Right lobe of liver (tissue), 6 donors: Measurements from ENCODE around the gene CCDC138. TPM values are rescaled to one million over a fixed set of nuclear protein-coding genes. Genes with fewer than 3 reads are reported as not detected.

Experiments
- ATAC-seq, 4 donors: fragments of 200-7000 bp; cut with Tn5 transposase; one replicate each; pipeline ENCODE4 v1.9.1; 2020; ENCODE audit warnings: mild to moderate bottlenecking in 4 of 4, moderate library complexity in 4 of 4
- DNase-seq, 3 donors: peaks; one replicate each; pipeline ENCODE4 v3.0.0-alpha.2; 2020
- H3K27ac ChIP-seq, 3 donors: fragments of 200-600 bp; one replicate each; pipeline ENCODE4 v1.8.0; 2022
- H3K27me3 ChIP-seq, 2 donors: fragments of 200-600 bp; one replicate each; pipeline ENCODE4 v1.8.0; 2022
- H3K36me3 ChIP-seq, 4 donors: fragments of 200-600 bp; sonication (generic) in 1 of 4; one replicate each; pipeline versions ENCODE4 v1.5.1 to v1.8.0; 2017 to 2022; ENCODE audit warnings: control low read depth in 1 of 4
- H3K4me1 ChIP-seq, 4 donors: fragments of 200-600 bp; sonication (generic) in 1 of 4; one replicate each; pipeline versions ENCODE4 v1.5.1 to v1.8.0; 2017 to 2022; ENCODE audit warnings: control low read depth in 1 of 4
- H3K4me3 ChIP-seq, 3 donors: fragments of 200-600 bp; one replicate each; pipeline ENCODE4 v1.8.0; 2022
- H3K9me3 ChIP-seq, 4 donors: fragments of 200-600 bp; sonication (generic) in 1 of 4; one replicate each; pipeline versions ENCODE4 v1.5.1 to v1.8.0; 2017 to 2022; ENCODE audit warnings: control low read depth in 1 of 4
- POLR2A ChIP-seq: fragments of 450-650 bp; IDR thresholded peaks from one replicate; pipeline ENCODE4 v1.6.1; 2017; ENCODE audit warnings: antibody characterized with exemption, mild to moderate bottlenecking
- WGBS: methylation state at CpG from one replicate; pipeline ENCODE4 v1.1.6; 2018; ENCODE audit warnings: low coverage, low lambda C conversion rate; ENCODE audit not compliant: insufficient coverage; ENCODE audit errors: missing lambda C conversion rate; 5-methylcytosine and 5-hydroxymethylcytosine counted together
- intact Hi-C, 2 donors: fragments of 100-400 bp; cut with DNase I; formaldehyde crosslinking; loops; one replicate each; pipeline versions ENCODE4 v1.11.2 to v1.14.1; 2022
- total RNA-seq, 6 experiments: library from RNA; depleted of rRNA in 2 of 6; stranded (reverse); fragments of >200 nt in 2 of 6; fragmentation: NEBNext Ultra II Directional in 3 of 6; extraction: Animal tissue kit (Norgen Biotek cat#: 25700) in 3 of 6; gene quantifications; one replicate each; pipeline versions ENCODE4 v1.1.0 to v1.2.4, GENCODE V29; 2016 to 2023
- TF ChIP-seq, protein P1 (sequence below), 4 donors: fragments of 200-600 bp in 3 of 4; fragments of 450-650 bp in 1 of 4; IDR thresholded peaks; one replicate each; pipeline versions ENCODE4 v1.5.1 to v1.8.0; 2016 to 2022; ENCODE audit warnings: antibody characterized with exemption in 4 of 4, mild to moderate bottlenecking in 2 of 4
- donor health status: DM: no; HTN: yes; CAD: no.
- donor health status: DM: no; HTN: no; CAD: no.
- donor health status: DM: no; HTN: no; CAD: no.
- donor health status: DM: no; HTN: yes; CAD: no.
- donor health status: DM: no; HTN: yes; CAD: no.

CCDC138 gene
- total RNA-seq, 6 experiments from 2014 or later: 1.3 to 3.3 (median 2.4) TPM

DNA sequence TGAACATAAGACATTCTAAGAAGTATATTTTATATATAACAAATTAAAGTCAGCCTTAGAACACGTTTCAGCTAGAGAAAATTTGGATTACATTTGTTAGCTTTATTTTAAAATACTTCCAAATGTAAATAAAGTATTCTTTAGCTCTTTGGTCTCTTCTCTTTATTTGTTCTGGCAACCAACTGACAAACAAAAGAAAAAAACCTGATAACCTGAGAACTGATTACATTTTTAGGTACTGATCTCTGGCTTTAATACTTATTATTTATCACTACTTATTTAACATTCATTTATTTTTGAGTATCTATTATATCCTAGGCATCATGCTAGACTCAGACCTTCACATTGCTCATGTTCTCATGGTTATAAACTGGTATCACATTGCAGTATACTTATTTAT lies 18.5 kb downstream of the CCDC138 start:
- Histone ChIP-seq H3K4me3 (no peak overlapping the region), H3K4me1 (peaks cover 0 to 11% (median 3%) of the 10 kb centered on the region in 4 donors), H3K27me3 (no peaks in the 10 kb centered on the region), H3K27ac (no peak overlapping the region), H3K9me3 (peaks cover 0 to 6% (median under 1%) of the 10 kb centered on the region in 4 donors), H3K36me3 (no peaks in the 10 kb centered on the region)
- intact Hi-C loops: no loop called here
- ATAC-seq: peak in 2 of 4 donors; percentile 33 to 62
- 35% methylated on average over 1 of the region's 1 CpG for WGBS
- no peak for TF ChIP-seq POLR2A
- no peak for DNase-seq

DNA sequence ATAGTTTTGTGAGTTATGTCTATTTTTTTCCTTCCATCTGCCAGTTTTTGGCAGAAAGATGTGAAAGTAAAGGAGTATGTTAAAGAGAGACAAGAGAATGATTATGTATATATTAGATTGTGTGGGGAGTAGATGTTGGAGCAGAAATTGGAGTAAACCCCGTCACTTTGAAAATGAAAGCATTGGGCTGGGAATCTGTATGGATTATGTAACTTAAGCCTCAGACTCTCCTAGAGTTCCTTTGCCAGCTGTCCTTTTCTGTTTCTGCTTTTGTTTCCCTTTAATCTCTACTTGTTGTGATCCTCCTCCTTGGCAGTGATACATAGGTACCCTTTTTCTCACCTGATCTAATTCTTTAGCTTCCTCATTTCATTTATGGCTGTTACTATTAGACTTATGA lies 19.2 kb downstream of the CCDC138 start:
- peak; percentile 31 to 76 (median 69) for ATAC-seq
- Histone ChIP-seq H3K4me3 (peak overlapping the region in 2 of 3 donors; percentile 5 to 18), H3K4me1 (peaks cover 0 to 11% (median 3%) of the 10 kb centered on the region in 4 donors), H3K27ac (peak overlapping the region in 2 of 3 donors; percentile 1 to 19), H3K27me3 (no peaks in the 10 kb centered on the region), H3K9me3 (peaks cover 0 to 8% (median 4%) of the 10 kb centered on the region in 4 donors), H3K36me3 (no peaks in the 10 kb centered on the region)
- intact Hi-C loops: no loop called here
- 28% methylated on average over 1 of the region's 1 CpG for WGBS
- DNase-seq: no peak
- TF ChIP-seq POLR2A: no peak
- TF ChIP-seq, protein P1, sequence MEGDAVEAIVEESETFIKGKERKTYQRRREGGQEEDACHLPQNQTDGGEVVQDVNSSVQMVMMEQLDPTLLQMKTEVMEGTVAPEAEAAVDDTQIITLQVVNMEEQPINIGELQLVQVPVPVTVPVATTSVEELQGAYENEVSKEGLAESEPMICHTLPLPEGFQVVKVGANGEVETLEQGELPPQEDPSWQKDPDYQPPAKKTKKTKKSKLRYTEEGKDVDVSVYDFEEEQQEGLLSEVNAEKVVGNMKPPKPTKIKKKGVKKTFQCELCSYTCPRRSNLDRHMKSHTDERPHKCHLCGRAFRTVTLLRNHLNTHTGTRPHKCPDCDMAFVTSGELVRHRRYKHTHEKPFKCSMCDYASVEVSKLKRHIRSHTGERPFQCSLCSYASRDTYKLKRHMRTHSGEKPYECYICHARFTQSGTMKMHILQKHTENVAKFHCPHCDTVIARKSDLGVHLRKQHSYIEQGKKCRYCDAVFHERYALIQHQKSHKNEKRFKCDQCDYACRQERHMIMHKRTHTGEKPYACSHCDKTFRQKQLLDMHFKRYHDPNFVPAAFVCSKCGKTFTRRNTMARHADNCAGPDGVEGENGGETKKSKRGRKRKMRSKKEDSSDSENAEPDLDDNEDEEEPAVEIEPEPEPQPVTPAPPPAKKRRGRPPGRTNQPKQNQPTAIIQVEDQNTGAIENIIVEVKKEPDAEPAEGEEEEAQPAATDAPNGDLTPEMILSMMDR (IDR thresholded peaks at IDR 0.05): no peak

DNA sequence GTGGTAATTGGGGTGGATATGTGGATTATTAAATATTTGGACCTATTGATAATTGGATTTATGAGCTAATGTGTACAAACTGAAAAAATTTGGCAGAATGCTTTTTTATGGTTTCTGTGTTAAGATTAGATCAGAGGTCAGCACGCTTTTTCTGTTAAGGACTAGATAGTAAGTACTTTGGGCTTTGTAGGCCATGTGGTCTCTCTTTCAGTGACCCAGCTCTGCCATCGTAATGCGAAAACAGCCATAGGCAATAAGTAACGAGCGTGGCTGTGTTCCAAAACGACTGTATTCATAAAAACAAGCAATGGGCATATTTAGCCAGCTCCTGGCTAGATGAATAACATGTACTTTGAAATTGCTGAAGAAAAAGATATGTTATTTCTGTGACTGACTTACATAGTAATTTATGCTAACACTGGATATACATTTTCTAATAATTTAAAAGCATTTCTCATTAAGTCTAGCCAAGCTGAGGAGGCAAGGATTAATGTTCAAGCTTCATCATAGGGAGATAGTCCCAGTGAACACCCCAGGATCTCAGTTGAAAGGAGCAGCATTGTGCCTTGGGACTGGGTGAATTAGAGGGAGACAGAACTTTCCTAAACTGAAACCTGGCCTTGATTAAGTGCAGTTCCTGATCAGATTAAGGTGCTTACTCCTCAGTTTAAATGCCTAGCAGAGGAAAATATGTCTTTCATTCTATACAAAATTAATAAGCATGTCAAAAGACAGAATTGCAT lies 20.0 kb downstream of the CCDC138 start:
- Histone ChIP-seq H3K4me1 (peaks cover 0 to 15% (median 3%) of the 10 kb centered on the region in 4 donors), H3K36me3 (no peaks in the 10 kb centered on the region), H3K27ac (peak overlapping the region in 1 of 3 donors; percentile 1), H3K27me3 (no peaks in the 10 kb centered on the region), H3K4me3 (no peak overlapping the region), H3K9me3 (peaks cover 0 to 8% (median 4%) of the 10 kb centered on the region in 4 donors)
- intact Hi-C loops: no loop called here
- TF ChIP-seq, protein P1 (IDR thresholded peaks at IDR 0.05): no peak
- TF ChIP-seq POLR2A: no peak
- no peak for DNase-seq
- ATAC-seq: peak in 3 of 4 donors; percentile 20 to 68 (median 51)
- WGBS: 36% methylated on average over 6 of the region's 6 CpGs

DNA sequence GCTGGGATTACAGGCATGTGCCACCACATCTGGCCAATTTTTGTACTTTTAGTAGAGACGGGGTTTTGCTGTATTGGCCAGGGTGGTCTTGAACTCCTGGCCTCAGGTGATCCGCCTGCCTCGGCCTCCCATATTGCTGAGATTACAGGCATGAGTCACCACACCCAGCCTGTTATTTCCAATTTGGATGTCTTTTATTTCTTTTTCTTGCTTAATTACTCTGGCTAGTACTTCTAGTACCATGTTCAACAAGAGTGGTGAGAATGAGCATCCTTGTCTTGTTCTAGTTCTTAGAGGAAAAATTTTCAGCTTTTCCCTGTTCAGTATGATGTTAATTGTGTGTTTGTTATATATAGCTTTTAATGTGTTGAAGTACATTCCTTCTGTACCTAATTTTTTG lies 23.4 kb downstream of the CCDC138 start:
- TF ChIP-seq POLR2A: no peak
- TF ChIP-seq, protein P1 (IDR thresholded peaks at IDR 0.05): no peak
- Histone ChIP-seq H3K36me3 (no peaks in the 10 kb centered on the region), H3K4me1 (peaks cover 0 to 15% (median 3%) of the 10 kb centered on the region in 4 donors), H3K9me3 (peaks cover 0 to 8% (median 4%) of the 10 kb centered on the region in 4 donors), H3K27ac (no peak overlapping the region), H3K4me3 (no peak overlapping the region), H3K27me3 (no peaks in the 10 kb centered on the region)
- intact Hi-C loops: no loop called here
- 93% methylated on average over 3 of the region's 3 CpGs for WGBS
- DNase-seq: no peak
- no peak for ATAC-seq
